ENCODE data around the gene FXYD1. TPM values are rescaled to one million over a fixed set of nuclear protein-coding genes. Genes with fewer than 3 reads are reported as not detected.

Gene FXYD1
- total and polyA plus RNA-seq, 2 of the 8 experiments (the other 6 are each of a cell fraction or from before 2014, with no cell fraction given): 1.6 to 8.1 TPM

- H2AFZ ChIP-seq (ENCODE audit: low read length): no peak overlapping the region
- no peak overlapping the region for H3K27ac ChIP-seq (ENCODE audit: low read depth, low read length)
- peaks cover 0 to 13% (median 5%) of the 10 kb centered on the region in 4 experiments; a peak in 5 of 8 replicates for H3K36me3 ChIP-seq (ENCODE audit: control insufficient read depth in 2 of 4, insufficient read depth in 4 of 4, low read length in 3 of 4)
- no peaks in the 10 kb centered on the region for H3K9me3 ChIP-seq (ENCODE audit: insufficient read depth in 2 of 2, low read depth in 1 of 2, low read length in 1 of 2)
- H3K4ac ChIP-seq (replicated peaks; ENCODE audit: insufficient read length, low read depth, low read length): peak overlapping the region; percentile 59
- peaks cover 0 to 5% (median 3%) of the 10 kb centered on the region in 4 experiments; a peak in 3 of 7 replicates for H3K27me3 ChIP-seq (replicated peaks in 1 of 4; ENCODE audit: control insufficient read depth in 3 of 4, extremely low read depth in 1 of 4, insufficient read depth in 3 of 4, low read length in 3 of 4)
- no peak overlapping the region; a peak in 1 of 7 replicates for H3K9ac ChIP-seq (replicated peaks in 1 of 4; ENCODE audit: extremely low read depth in 1 of 4, low read depth in 3 of 4, low read length in 3 of 4)
- 2% methylated on average over 18 of the region's 36 CpGs; no CpG with 5 or more reads in 1 of the 2 experiments for WGBS, 2 experiments (ENCODE audit: extremely low coverage in 1 of 2, insufficient coverage in 1 of 2, insufficient read length in 1 of 2, insufficient replicate concordance in 2 of 2, low coverage in 1 of 2, low lambda C conversion rate in 2 of 2, missing lambda C conversion rate in 1 of 2)
- H2BK5ac ChIP-seq (ENCODE audit: low read depth, low read length): peak overlapping the region; percentile 89; the same call in 1 of the 2 replicates
- FAIRE-seq (no peak), DNase-seq (ENCODE audit: low read depth in 1 of 2, low spot score in 2 of 2) (peak in 1 of 2 experiments; percentile 84)
- H3K4me1 ChIP-seq (replicated peaks in 1 of 4; ENCODE audit: control insufficient read depth in 3 of 4, insufficient read depth in 4 of 4, low read length in 3 of 4): peaks cover 4 to 28% (median 19%) of the 10 kb centered on the region in 4 experiments
- H3K18ac ChIP-seq (ENCODE audit: extremely low read depth, low read length): peak overlapping the region; percentile 88
- no peak overlapping the region for H3K14ac ChIP-seq (ENCODE audit: insufficient read length)
- peak overlapping the region; percentile 92 for H4K91ac ChIP-seq (replicated peaks; ENCODE audit: insufficient read length, low read length)
- peak overlapping the region; percentile 53 for H4K5ac ChIP-seq (ENCODE audit: insufficient read length, low read depth, low read length)
- H2BK12ac ChIP-seq (ENCODE audit: low read depth, low read length): peak overlapping the region; percentile 86; the same call in 1 of the 2 replicates
- peak overlapping the region; percentile 63 for H3K56ac ChIP-seq (replicated peaks; ENCODE audit: insufficient read length, low read depth, low read length)
- ChIA-PET POLR2A (ENCODE audit: partially characterized antibody) (interaction anchor here (0.7 to 5.6 kb wide), 18 partner anchors 10 to 114 kb away, joined by 3 to 67 read pairs (median 5); partner anchors contain the start of genes FXYD7, LGI4 and USF2), CTCF (ENCODE audit: partially characterized antibody) (interaction anchor here (0.5 to 4.3 kb wide), 31 partner anchors 9 to 1444 kb away, joined by 3 to 60 read pairs (median 5); partner anchors contain the start of gene FXYD7)
- peak overlapping the region; percentile 15; the same call in 1 of the 2 replicates for H2BK20ac ChIP-seq (ENCODE audit: low read length)
- peaks cover 6% of the 10 kb centered on the region for H3K79me1 ChIP-seq (ENCODE audit: low read depth, low read length)
- no peak overlapping the region for H4K8ac ChIP-seq (ENCODE audit: extremely low read depth, insufficient read depth, low read length)
- H3K23me2 ChIP-seq (ENCODE audit: low read depth, low read length): peaks cover 9% of the 10 kb centered on the region; the same call in 1 of the 2 replicates
- peaks cover 0 to 11% of the 10 kb centered on the region in 2 experiments; a peak in 1 of 4 replicates for H3K79me2 ChIP-seq (ENCODE audit: control insufficient read depth in 1 of 2, insufficient read depth in 2 of 2, low read length in 2 of 2)
- peaks cover 1 to 5% of the 10 kb centered on the region in 2 experiments for H4K20me1 ChIP-seq (replicated peaks in 1 of 2; ENCODE audit: control insufficient read depth in 1 of 2, insufficient read depth in 2 of 2, low read length in 2 of 2)
- H3K23ac ChIP-seq (ENCODE audit: insufficient read length): no peak overlapping the region
- peak overlapping the region; percentile 82 to 91 for H3K4me2 ChIP-seq (ENCODE audit: insufficient read depth in 1 of 2, low read depth in 2 of 2, low read length in 2 of 2)
- no peak overlapping the region for H2AK5ac ChIP-seq (ENCODE audit: low read depth, low read length)
- H2BK15ac ChIP-seq (ENCODE audit: low read length): 0 out of 2 replicates have a peak overlapping the region, but pooled peaks have one; percentile 77
- peak overlapping the region; percentile 68 to 80 (median 74) for H3K4me3 ChIP-seq (ENCODE audit: extremely low read depth in 1 of 4, insufficient read depth in 2 of 4, low read depth in 3 of 4, low read length in 4 of 4)
- H2BK120ac ChIP-seq (replicated peaks; ENCODE audit: low read depth, low read length): peak overlapping the region; percentile 33
- TF ChIP-seq, protein P1, sequence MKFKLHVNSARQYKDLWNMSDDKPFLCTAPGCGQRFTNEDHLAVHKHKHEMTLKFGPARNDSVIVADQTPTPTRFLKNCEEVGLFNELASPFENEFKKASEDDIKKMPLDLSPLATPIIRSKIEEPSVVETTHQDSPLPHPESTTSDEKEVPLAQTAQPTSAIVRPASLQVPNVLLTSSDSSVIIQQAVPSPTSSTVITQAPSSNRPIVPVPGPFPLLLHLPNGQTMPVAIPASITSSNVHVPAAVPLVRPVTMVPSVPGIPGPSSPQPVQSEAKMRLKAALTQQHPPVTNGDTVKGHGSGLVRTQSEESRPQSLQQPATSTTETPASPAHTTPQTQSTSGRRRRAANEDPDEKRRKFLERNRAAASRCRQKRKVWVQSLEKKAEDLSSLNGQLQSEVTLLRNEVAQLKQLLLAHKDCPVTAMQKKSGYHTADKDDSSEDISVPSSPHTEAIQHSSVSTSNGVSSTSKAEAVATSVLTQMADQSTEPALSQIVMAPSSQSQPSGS (IDR thresholded peaks at IDR 0.05; ENCODE audit: low read length): no peak
- TF ChIP-seq TAF1 (IDR thresholded peaks at IDR 0.05; ENCODE audit: low read depth, low read length) (no peak), CEBPB (IDR thresholded peaks at IDR 0.05; ENCODE audit: low read depth, low read length) (no peak), EGR1 (IDR thresholded peaks at IDR 0.05; ENCODE audit: borderline replicate concordance, low read depth, low read length) (no peak)
- TF ChIP-seq, protein P2, sequence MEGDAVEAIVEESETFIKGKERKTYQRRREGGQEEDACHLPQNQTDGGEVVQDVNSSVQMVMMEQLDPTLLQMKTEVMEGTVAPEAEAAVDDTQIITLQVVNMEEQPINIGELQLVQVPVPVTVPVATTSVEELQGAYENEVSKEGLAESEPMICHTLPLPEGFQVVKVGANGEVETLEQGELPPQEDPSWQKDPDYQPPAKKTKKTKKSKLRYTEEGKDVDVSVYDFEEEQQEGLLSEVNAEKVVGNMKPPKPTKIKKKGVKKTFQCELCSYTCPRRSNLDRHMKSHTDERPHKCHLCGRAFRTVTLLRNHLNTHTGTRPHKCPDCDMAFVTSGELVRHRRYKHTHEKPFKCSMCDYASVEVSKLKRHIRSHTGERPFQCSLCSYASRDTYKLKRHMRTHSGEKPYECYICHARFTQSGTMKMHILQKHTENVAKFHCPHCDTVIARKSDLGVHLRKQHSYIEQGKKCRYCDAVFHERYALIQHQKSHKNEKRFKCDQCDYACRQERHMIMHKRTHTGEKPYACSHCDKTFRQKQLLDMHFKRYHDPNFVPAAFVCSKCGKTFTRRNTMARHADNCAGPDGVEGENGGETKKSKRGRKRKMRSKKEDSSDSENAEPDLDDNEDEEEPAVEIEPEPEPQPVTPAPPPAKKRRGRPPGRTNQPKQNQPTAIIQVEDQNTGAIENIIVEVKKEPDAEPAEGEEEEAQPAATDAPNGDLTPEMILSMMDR (IDR thresholded peaks at IDR 0.05; ENCODE audit: control extremely low read depth in 1 of 3, insufficient read depth in 1 of 3, low read depth in 1 of 3, low read length in 3 of 3): peak; percentile 68 to 80 (median 73)
Observed at GRCh38 chr19:35153701-35154524, 15.3 kb downstream of the FXYD1 start.

Measured in H1 (cell line).